ENCODE data around the gene COPG1.

- TF ChIP-seq CTCF (conservative IDR thresholded peaks at IDR 0.05; ENCODE audit: low read depth in 2 of 2) (no peak), EZH2 (IDR thresholded peaks at IDR 0.05; ENCODE audit: low read depth, unreplicated experiment) (no peak), POLR2AphosphoS5 (IDR thresholded peaks at IDR 0.05; ENCODE audit: low read depth) (no peak), REST (IDR thresholded peaks at IDR 0.05; ENCODE audit: unreplicated experiment) (no peak), EZH2phosphoT487 (IDR thresholded peaks at IDR 0.05; ENCODE audit: unreplicated experiment) (no peak), JUNB (IDR thresholded peaks at IDR 0.05; ENCODE audit: unreplicated experiment) (no peak), ZNF114 (CRISPR knock-in tag; IDR thresholded peaks at IDR 0.05) (no peak), CREB1 (CRISPR knock-in tag; IDR thresholded peaks at IDR 0.05; ENCODE audit: low read depth) (no peak), NANOG (IDR thresholded peaks at IDR 0.05; ENCODE audit: borderline replicate concordance) (no peak), ETS1 (IDR thresholded peaks at IDR 0.05) (no peak)
Observed at GRCh38 chr3:129308636-129309035, 59.2 kb downstream of the COPG1 start.
